Loucy (cell line): ENCODE data around the gene MOCOS.

Source experiments
- H2AFZ ChIP-seq: fragments of 200-600 bp; sonication (generic); 2 replicates; pipeline ENCODE4 v1.6.0; 2016; ENCODE audit warnings: antibody characterized with exemption, mild to moderate bottlenecking, low read length, moderate library complexity
- H3F3A ChIP-seq: fragments of 200-600 bp; 2 replicates; pipeline ENCODE4 v1.6.0; 2016; ENCODE audit warnings: antibody characterized with exemption, low read depth, mild to moderate bottlenecking
- H3K27me3 ChIP-seq: fragments of 200-600 bp; sonication (generic); 2 replicates; pipeline ENCODE4 v1.6.1; 2014; ENCODE audit warnings: low read length, mild to moderate bottlenecking; ENCODE audit not compliant: insufficient read depth, poor library complexity, severe bottlenecking
- H3K36me3 ChIP-seq: fragments of 200-600 bp; sonication (generic); 2 replicates; pipeline ENCODE4 v1.6.1; 2016; ENCODE audit warnings: low read length; ENCODE audit not compliant: insufficient read depth
- H3K4me1 ChIP-seq: fragments of 200-600 bp; sonication (generic); 2 replicates; pipeline ENCODE4 v1.5.1; 2014; ENCODE audit warnings: low read length, mild to moderate bottlenecking; ENCODE audit not compliant: insufficient read depth, poor library complexity, severe bottlenecking
- H3K4me2 ChIP-seq: fragments of 200-600 bp; sonication (generic); 2 replicates; pipeline ENCODE4 v1.6.0; 2014; ENCODE audit warnings: antibody characterized with exemption, low read length, low read depth, mild to moderate bottlenecking; ENCODE audit not compliant: poor library complexity, severe bottlenecking
- H3K4me3 ChIP-seq: fragments of 200-600 bp; sonication (generic); 2 replicates; pipeline ENCODE4 v1.5.1; 2014; ENCODE audit warnings: low read length, mild to moderate bottlenecking, mixed read lengths; ENCODE audit not compliant: poor library complexity, severe bottlenecking
- H3K79me2 ChIP-seq: fragments of 200-600 bp; sonication (generic); 2 replicates; pipeline ENCODE4 v1.6.1; 2014; ENCODE audit warnings: low read length; ENCODE audit not compliant: insufficient read depth
- H3K9ac ChIP-seq: fragments of 200-600 bp; sonication (generic); 2 replicates; pipeline ENCODE4 v1.6.0; 2014; ENCODE audit warnings: mild to moderate bottlenecking, low read depth, low read length, moderate library complexity; ENCODE audit not compliant: poor library complexity, severe bottlenecking
- H3K9me2 ChIP-seq: fragments of 200-600 bp; sonication (generic); replicated peaks from 2 replicates; pipeline ENCODE4 v1.6.1; 2016; ENCODE audit warnings: low read depth, low read length, mixed read lengths
- H3K9me3 ChIP-seq: fragments of 200-600 bp; sonication (generic); 2 replicates; pipeline ENCODE4 v1.6.1; 2014; ENCODE audit warnings: mild to moderate bottlenecking, antibody characterized with exemption, low read length, low read depth; ENCODE audit not compliant: insufficient read depth
- H4K20me1 ChIP-seq: fragments of 200-600 bp; sonication (generic); 2 replicates; pipeline ENCODE4 v1.6.0; 2014; ENCODE audit warnings: antibody characterized with exemption, low read length, mild to moderate bottlenecking; ENCODE audit not compliant: insufficient read depth, poor library complexity, severe bottlenecking
- CTCF ChIP-seq: fragments of 200-600 bp; sonication (generic); conservative IDR thresholded peaks from 2 replicates; pipeline ENCODE4 v1.5.1; 2014; ENCODE audit warnings: mild to moderate bottlenecking, antibody characterized with exemption, low read length
- EZH2phosphoT487 ChIP-seq: fragments of 200-600 bp; IDR thresholded peaks from 2 replicates; pipeline ENCODE4 v1.6.1; 2018; ENCODE audit warnings: antibody characterized with exemption, mild to moderate bottlenecking, moderate library complexity, borderline replicate concordance

Gene MOCOS

GRCh38 chr18:36312806-36313395 is 125.6 kb downstream of the MOCOS start:
- TF ChIP-seq CTCF (no peak), EZH2phosphoT487 (no peak)
- Histone ChIP-seq H3K9me3 (no peaks in the 10 kb centered on the region), H3K79me2 (no peaks in the 10 kb centered on the region), H3K4me2 (no peak overlapping the region), H3F3A (no peaks in the 10 kb centered on the region), H2AFZ (no peak overlapping the region), H3K27me3 (no peaks in the 10 kb centered on the region), H3K4me1 (no peaks in the 10 kb centered on the region), H3K36me3 (no peaks in the 10 kb centered on the region), H3K9ac (no peak overlapping the region), H3K4me3 (no peak overlapping the region), H3K9me2 (no peaks in the 10 kb centered on the region), H4K20me1 (no peaks in the 10 kb centered on the region)

GRCh38 chr18:36314098-36314497 is 126.8 kb downstream of the MOCOS start:
- no peak overlapping the region for H3K9ac ChIP-seq
- H3K36me3 ChIP-seq: no peaks in the 10 kb centered on the region
- no peaks in the 10 kb centered on the region for H3K9me3 ChIP-seq
- no peak overlapping the region for H2AFZ ChIP-seq
- H3K4me1 ChIP-seq: no peaks in the 10 kb centered on the region
- H4K20me1 ChIP-seq: no peaks in the 10 kb centered on the region
- H3F3A ChIP-seq: no peaks in the 10 kb centered on the region
- H3K4me3 ChIP-seq: no peak overlapping the region
- no peaks in the 10 kb centered on the region for H3K27me3 ChIP-seq
- no peaks in the 10 kb centered on the region for H3K9me2 ChIP-seq
- H3K4me2 ChIP-seq: no peak overlapping the region
- no peak for TF ChIP-seq EZH2phosphoT487
- TF ChIP-seq CTCF: no peak
- no peaks in the 10 kb centered on the region for H3K79me2 ChIP-seq

- Histone ChIP-seq H3K79me2 (no peaks in the 10 kb centered on the region), H3K4me2 (no peak overlapping the region), H3K4me1 (no peaks in the 10 kb centered on the region), H3F3A (no peaks in the 10 kb centered on the region), H3K36me3 (no peaks in the 10 kb centered on the region), H3K27me3 (no peaks in the 10 kb centered on the region), H3K9me2 (no peaks in the 10 kb centered on the region), H3K9me3 (no peaks in the 10 kb centered on the region), H3K9ac (no peak overlapping the region), H3K4me3 (no peak overlapping the region), H4K20me1 (no peaks in the 10 kb centered on the region), H2AFZ (no peak overlapping the region)
- TF ChIP-seq CTCF (no peak), EZH2phosphoT487 (no peak)
Measured at GRCh38 chr18:36314754-36315153, 127.5 kb downstream of the MOCOS start.
